Measurements from ENCODE around the gene CTNNA3. TPM values are rescaled to one million over a fixed set of nuclear protein-coding genes. Genes with fewer than 3 reads are reported as not detected.

Gene CTNNA3
- polyA plus RNA-seq, 1 experiment = 0.26 TPM

DNA sequence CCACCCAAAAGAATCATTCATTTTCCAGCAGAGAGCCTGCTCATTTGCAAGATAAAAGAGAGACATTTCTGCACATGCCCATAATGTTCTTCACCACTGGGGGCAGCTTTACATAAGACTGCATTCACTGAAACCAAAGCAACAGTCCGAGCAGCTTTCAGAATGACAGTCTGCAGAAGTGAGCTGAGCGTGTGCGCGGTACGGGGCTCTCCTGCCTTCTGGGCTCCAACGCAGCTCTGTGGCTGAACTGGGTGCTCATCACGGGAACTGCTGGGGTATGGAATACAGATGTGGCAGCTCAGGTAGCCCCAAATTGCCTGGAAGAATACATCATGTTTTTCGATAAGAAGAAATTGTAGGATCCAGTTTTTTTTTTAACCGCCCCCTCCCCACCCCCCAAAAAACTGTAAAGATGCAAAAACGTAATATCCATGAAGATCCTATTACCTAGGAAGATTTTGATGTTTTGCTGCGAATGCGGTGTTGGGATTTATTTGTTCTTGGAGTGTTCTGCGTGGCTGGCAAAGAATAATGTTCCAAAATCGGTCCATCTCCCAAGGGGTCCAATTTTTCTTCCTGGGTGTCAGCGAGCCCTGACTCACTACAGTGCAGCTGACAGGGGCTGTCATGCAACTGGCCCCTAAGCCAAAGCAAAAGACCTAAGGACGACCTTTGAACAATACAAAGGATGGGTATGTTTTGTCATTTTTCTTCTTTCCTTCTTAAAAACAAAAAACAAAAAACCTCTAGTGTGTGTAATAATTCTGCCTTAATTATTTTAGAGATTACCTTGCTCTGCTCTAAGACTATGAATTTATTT is 769.9 kb downstream of the CTNNA3 start, which contains the start of gene LRRTM3:
LRRTM3 (plus strand) TSS at position 141 of the 820 bp plus-strand sequence.
- peak within 1 kb of the TSS; percentile 7; the same call in 1 of the 2 replicates for H3K4me3 ChIP-seq (ENCODE audit: low read depth, low read length)
- CTCF ChIA-PET = interaction anchor here (0.5 to 1.9 kb wide), 16 partner anchors 8 to 747 kb away, joined by 3 to 9 read pairs (median 4); no protein-coding TSS in a partner anchor

GRCh38 chr10:66925373-66925772 is 770.6 kb downstream of the CTNNA3 start:
- no peaks in the 10 kb centered on the region for H3K9me3 ChIP-seq (ENCODE audit: control insufficient read depth, insufficient read depth, low read length)
- ChIA-PET POLR2A (interaction anchor here (0.6 kb wide), 1 partner anchor 327 kb away, joined by 3 read pairs; no protein-coding TSS in a partner anchor), CTCF (interaction anchor here (0.6 to 1.4 kb wide), 12 partner anchors 8 to 746 kb away, joined by 3 to 9 read pairs (median 4); no protein-coding TSS in a partner anchor)
- no peak overlapping the region for H3K4me3 ChIP-seq (ENCODE audit: low read depth, low read length)
- peaks cover 18% of the 10 kb centered on the region for H3K27me3 ChIP-seq (ENCODE audit: control insufficient read depth, insufficient read depth, low read length)
- no peak for DNase-seq (ENCODE audit: low read depth, low spot score)
- TF ChIP-seq, protein P1, sequence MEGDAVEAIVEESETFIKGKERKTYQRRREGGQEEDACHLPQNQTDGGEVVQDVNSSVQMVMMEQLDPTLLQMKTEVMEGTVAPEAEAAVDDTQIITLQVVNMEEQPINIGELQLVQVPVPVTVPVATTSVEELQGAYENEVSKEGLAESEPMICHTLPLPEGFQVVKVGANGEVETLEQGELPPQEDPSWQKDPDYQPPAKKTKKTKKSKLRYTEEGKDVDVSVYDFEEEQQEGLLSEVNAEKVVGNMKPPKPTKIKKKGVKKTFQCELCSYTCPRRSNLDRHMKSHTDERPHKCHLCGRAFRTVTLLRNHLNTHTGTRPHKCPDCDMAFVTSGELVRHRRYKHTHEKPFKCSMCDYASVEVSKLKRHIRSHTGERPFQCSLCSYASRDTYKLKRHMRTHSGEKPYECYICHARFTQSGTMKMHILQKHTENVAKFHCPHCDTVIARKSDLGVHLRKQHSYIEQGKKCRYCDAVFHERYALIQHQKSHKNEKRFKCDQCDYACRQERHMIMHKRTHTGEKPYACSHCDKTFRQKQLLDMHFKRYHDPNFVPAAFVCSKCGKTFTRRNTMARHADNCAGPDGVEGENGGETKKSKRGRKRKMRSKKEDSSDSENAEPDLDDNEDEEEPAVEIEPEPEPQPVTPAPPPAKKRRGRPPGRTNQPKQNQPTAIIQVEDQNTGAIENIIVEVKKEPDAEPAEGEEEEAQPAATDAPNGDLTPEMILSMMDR (IDR thresholded peaks at IDR 0.05; ENCODE audit: low read depth, low read length) = no peak
- no peak overlapping the region for H3K27ac ChIP-seq (ENCODE audit: low read depth, low read length)

More for the DNA sequence above, 769.9 kb downstream of the CTNNA3 start, which contains the start of gene LRRTM3:
- DNase-seq (ENCODE audit: low read depth, low spot score) = peak; percentile 34
- H3K27me3 ChIP-seq (ENCODE audit: control insufficient read depth, insufficient read depth, low read length) = peaks cover 18% of the 10 kb centered on the region
- H3K9me3 ChIP-seq (ENCODE audit: control insufficient read depth, insufficient read depth, low read length) = no peaks in the 10 kb centered on the region
- TF ChIP-seq, protein P1 (IDR thresholded peaks at IDR 0.05; ENCODE audit: low read depth, low read length) = peak; percentile 84
- POLR2A ChIA-PET = no interaction called here
- no peak within 1 kb of the TSS for H3K27ac ChIP-seq (ENCODE audit: low read depth, low read length)

- H3K9me3 ChIP-seq (ENCODE audit: control insufficient read depth, insufficient read depth, low read length) = no peaks in the 10 kb centered on the region
- H3K4me3 ChIP-seq (ENCODE audit: low read depth, low read length) = no peak overlapping the region
- no peak for DNase-seq (ENCODE audit: low read depth, low spot score)
- ChIA-PET POLR2A (interaction anchor here (0.6 kb wide), 1 partner anchor 327 kb away, joined by 3 read pairs; no protein-coding TSS in a partner anchor), CTCF (interaction anchor here (0.6 to 1.4 kb wide), 9 partner anchors 10 to 746 kb away, joined by 3 to 9 read pairs (median 4); no protein-coding TSS in a partner anchor)
- peaks cover 18% of the 10 kb centered on the region for H3K27me3 ChIP-seq (ENCODE audit: control insufficient read depth, insufficient read depth, low read length)
- TF ChIP-seq, protein P1 (IDR thresholded peaks at IDR 0.05; ENCODE audit: low read depth, low read length) = no peak
- H3K27ac ChIP-seq (ENCODE audit: low read depth, low read length) = no peak overlapping the region
These were observed 771.2 kb downstream of the CTNNA3 start for GRCh38 chr10:66924674-66925345.

DNA sequence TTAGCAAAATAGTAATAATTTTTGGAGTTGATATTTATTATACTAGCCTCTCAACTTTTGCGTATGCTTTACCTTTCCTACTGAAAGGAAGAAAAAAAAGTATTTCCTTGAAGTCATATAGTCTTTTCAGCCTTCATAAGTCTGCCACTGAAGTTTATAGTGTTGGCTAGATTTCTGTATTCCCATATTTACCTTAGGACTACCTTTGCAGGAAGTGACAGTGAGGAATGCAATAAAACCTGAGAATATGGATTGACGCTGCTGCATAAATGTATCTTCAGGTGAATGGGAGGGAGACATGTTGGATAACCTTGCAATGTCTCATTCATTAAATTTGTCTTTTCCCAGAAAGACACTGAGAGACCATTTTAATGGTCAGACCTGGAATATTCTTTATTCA is 776.7 kb downstream of the CTNNA3 start:
- no peaks in the 10 kb centered on the region for H3K27me3 ChIP-seq (ENCODE audit: control insufficient read depth, insufficient read depth, low read length)
- TF ChIP-seq, protein P1 (IDR thresholded peaks at IDR 0.05; ENCODE audit: low read depth, low read length) = no peak
- DNase-seq (ENCODE audit: low read depth, low spot score) = no peak
- CTCF ChIA-PET = no interaction called here
- POLR2A ChIA-PET = no interaction called here
- no peaks in the 10 kb centered on the region for H3K9me3 ChIP-seq (ENCODE audit: control insufficient read depth, insufficient read depth, low read length)
- H3K4me3 ChIP-seq (ENCODE audit: low read depth, low read length) = no peak overlapping the region
- no peak overlapping the region for H3K27ac ChIP-seq (ENCODE audit: low read depth, low read length)
